Measurements from ENCODE around the gene WDR70. TPM values are rescaled to one million over a fixed set of nuclear protein-coding genes. Genes with fewer than 3 reads are reported as not detected.

WDR70 gene
- total RNA-seq, 2 donors from 2014 or later = 16.2 to 27.1 TPM

- no peaks in the 10 kb centered on the region for H3K36me3 ChIP-seq
- no peaks in the 10 kb centered on the region for H3K9me3 ChIP-seq
- intact Hi-C loops (cut with DNase I) = no loop called here
- WGBS = 83% methylated on average over 1 of the region's 1 CpG
- H3K27me3 ChIP-seq (replicated peaks; ENCODE audit: insufficient read depth) = no peaks in the 10 kb centered on the region
- peaks cover 14% of the 10 kb centered on the region for H3K4me1 ChIP-seq (replicated peaks)
- no peak for DNase-seq (ENCODE audit: low spot score)
- TF ChIP-seq POLR2AphosphoS5 (IDR thresholded peaks at IDR 0.05) = no peak
- no peak for TF ChIP-seq POLR2A (IDR thresholded peaks at IDR 0.05)
- no peak for TF ChIP-seq CTCF (IDR thresholded peaks at IDR 0.05)
- no peak overlapping the region for H3K4me3 ChIP-seq
- H3K27ac ChIP-seq = no peak overlapping the region
Measured at GRCh38 chr5:37664551-37664950, 285.4 kb downstream of the WDR70 start.

DNA sequence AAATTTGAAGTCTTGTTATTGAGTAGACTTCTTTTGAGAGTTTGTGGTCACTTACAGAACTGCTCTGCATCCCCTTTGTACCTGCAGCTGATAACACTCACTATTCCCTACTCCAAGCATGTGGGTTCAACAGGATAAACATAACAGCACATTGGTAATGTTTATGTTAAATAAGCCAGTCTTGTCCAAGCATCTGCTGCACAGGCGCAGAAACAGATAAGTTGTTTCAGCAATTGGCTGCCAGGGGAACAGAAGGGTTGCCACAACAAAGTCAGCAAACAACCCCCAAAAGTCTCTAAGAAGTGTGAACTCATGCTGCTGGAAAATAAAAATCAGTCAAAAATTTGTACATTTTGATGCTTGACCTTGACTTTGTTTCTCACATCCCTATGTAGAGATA is 286.2 kb downstream of the WDR70 start:
- no peaks in the 10 kb centered on the region for H3K9me3 ChIP-seq
- H3K4me1 ChIP-seq (replicated peaks) = peaks cover 14% of the 10 kb centered on the region
- intact Hi-C loops (cut with DNase I) = no loop called here
- no peak for TF ChIP-seq POLR2AphosphoS5 (IDR thresholded peaks at IDR 0.05)
- no peak for TF ChIP-seq POLR2A (IDR thresholded peaks at IDR 0.05)
- no peak for TF ChIP-seq CTCF (IDR thresholded peaks at IDR 0.05)
- H3K27me3 ChIP-seq (replicated peaks; ENCODE audit: insufficient read depth) = no peaks in the 10 kb centered on the region
- no peak overlapping the region for H3K27ac ChIP-seq
- no peaks in the 10 kb centered on the region for H3K36me3 ChIP-seq
- no peak for DNase-seq (ENCODE audit: low spot score)
- 62% methylated on average over 1 of the region's 1 CpG for WGBS
- H3K4me3 ChIP-seq = no peak overlapping the region

DNA sequence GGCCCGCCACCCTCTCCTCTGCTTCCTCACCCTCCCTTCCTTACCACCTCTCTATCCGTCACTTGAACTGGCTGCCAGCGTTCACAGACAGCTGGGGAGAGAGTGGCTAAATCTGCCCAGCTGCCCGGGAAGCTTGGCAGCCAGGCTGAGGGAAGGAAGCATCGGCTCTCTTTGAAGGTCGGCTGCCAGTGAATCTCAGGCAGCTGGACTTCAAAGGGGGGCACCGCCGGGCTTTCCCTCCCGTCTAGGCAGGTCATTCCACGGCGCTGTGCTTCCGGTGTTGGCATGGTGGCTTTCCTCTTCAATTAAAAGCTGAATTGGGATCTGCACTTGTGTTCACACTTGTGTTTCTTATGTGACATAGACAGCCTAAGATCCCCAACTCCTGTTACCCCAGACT is 286.8 kb downstream of the WDR70 start:
- DNase-seq (ENCODE audit: low spot score) = peak; percentile 13
- Histone ChIP-seq H3K4me1 (replicated peaks) (peaks cover 14% of the 10 kb centered on the region), H3K9me3 (no peaks in the 10 kb centered on the region), H3K4me3 (no peak overlapping the region), H3K36me3 (no peaks in the 10 kb centered on the region), H3K27me3 (replicated peaks; ENCODE audit: insufficient read depth) (no peaks in the 10 kb centered on the region), H3K27ac (no peak overlapping the region)
- 49% methylated on average over 12 of the region's 12 CpGs for WGBS
- intact Hi-C loops (cut with DNase I) = no loop called here
- TF ChIP-seq CTCF (IDR thresholded peaks at IDR 0.05) = no peak
- TF ChIP-seq POLR2AphosphoS5 (IDR thresholded peaks at IDR 0.05) = no peak
- TF ChIP-seq POLR2A (IDR thresholded peaks at IDR 0.05) = no peak

- intact Hi-C loops (cut with DNase I) = no loop called here
- TF ChIP-seq CTCF (IDR thresholded peaks at IDR 0.05) (no peak), POLR2AphosphoS5 (IDR thresholded peaks at IDR 0.05) (no peak), POLR2A (IDR thresholded peaks at IDR 0.05) (no peak)
- H3K9me3 ChIP-seq = no peaks in the 10 kb centered on the region
- H3K36me3 ChIP-seq = no peaks in the 10 kb centered on the region
- H3K27ac ChIP-seq = no peak overlapping the region
- H3K4me1 ChIP-seq (replicated peaks) = peaks cover 14% of the 10 kb centered on the region
- no peak for DNase-seq (ENCODE audit: low spot score)
- H3K27me3 ChIP-seq (replicated peaks; ENCODE audit: insufficient read depth) = no peaks in the 10 kb centered on the region
- no peak overlapping the region for H3K4me3 ChIP-seq
Measured at GRCh38 chr5:37667430-37667829, 288.3 kb downstream of the WDR70 start.

GRCh38 chr5:37667846-37668245 is 288.7 kb downstream of the WDR70 start:
- Histone ChIP-seq H3K36me3 (no peaks in the 10 kb centered on the region), H3K9me3 (no peaks in the 10 kb centered on the region), H3K4me1 (replicated peaks) (peaks cover 14% of the 10 kb centered on the region), H3K27me3 (replicated peaks; ENCODE audit: insufficient read depth) (no peaks in the 10 kb centered on the region), H3K27ac (peak overlapping the region in 1 of 2 donors; percentile 35), H3K4me3 (no peak overlapping the region)
- TF ChIP-seq POLR2AphosphoS5 (IDR thresholded peaks at IDR 0.05) (no peak), CTCF (IDR thresholded peaks at IDR 0.05) (no peak), POLR2A (IDR thresholded peaks at IDR 0.05) (no peak)
- 47% methylated on average over 1 of the region's 1 CpG for WGBS
- DNase-seq (ENCODE audit: low spot score) = no peak
- intact Hi-C loops (cut with DNase I) = no loop called here

Data from prostate gland (tissue), 2 donors.